Neural cell (in vitro differentiated cells): ENCODE results near the gene ZNF189. TPM values are rescaled to one million over a fixed set of nuclear protein-coding genes. Genes with fewer than 3 reads are reported as not detected.

Experiments
- H2AFZ ChIP-seq: fragments of 200-600, 300-800 bp; sonication (generic), shearing (Covaris generic); 2 replicates; pipeline ENCODE4 v1.6.0; 2014; ENCODE audit warnings: low read depth, mild to moderate bottlenecking, antibody characterized with exemption, low read length, moderate library complexity
- H3F3A ChIP-seq: fragments of 200-600 bp; shearing (Covaris generic); 2 replicates; pipeline ENCODE4 v1.6.1; 2016; ENCODE audit warnings: mild to moderate bottlenecking, moderate library complexity, mixed read lengths, antibody characterized with exemption, low read length; ENCODE audit not compliant: insufficient read depth, poor library complexity, severe bottlenecking
- H3K27ac ChIP-seq: fragments of 200-600, 300-800 bp; sonication (generic), shearing (Covaris generic); 2 replicates; pipeline ENCODE4 v1.5.1; 2014; ENCODE audit warnings: mild to moderate bottlenecking, low read length, moderate library complexity
- H3K27me3 ChIP-seq: fragments of 300-800, 200-600 bp; sonication (generic), shearing (Covaris generic); 2 replicates; pipeline ENCODE4 v1.6.0; 2014; ENCODE audit warnings: mild to moderate bottlenecking, low read depth, low read length, moderate library complexity; ENCODE audit not compliant: insufficient read depth
- H3K36me3 ChIP-seq: fragments of 300-800, 200-600 bp; sonication (generic), shearing (Covaris generic); 2 replicates; pipeline ENCODE4 v1.5.1; 2014; ENCODE audit warnings: mild to moderate bottlenecking, antibody characterized with exemption, low read length, moderate library complexity; ENCODE audit not compliant: insufficient read depth
- H3K4me2 ChIP-seq: fragments of 300-800, 200-600 bp; sonication (generic), shearing (Covaris generic); 2 replicates; pipeline ENCODE4 v1.6.0; 2014; ENCODE audit warnings: mild to moderate bottlenecking, low read length
- H3K4me3 ChIP-seq: fragments of 300-800, 200-600 bp; sonication (generic), shearing (Covaris generic); 2 replicates; pipeline ENCODE4 v1.5.1; 2014; ENCODE audit warnings: mild to moderate bottlenecking, low read length, moderate library complexity
- H3K79me2 ChIP-seq: fragments of 200-600 bp; shearing (Covaris generic); replicated peaks from 2 replicates; pipeline ENCODE4 v1.6.0; 2014; ENCODE audit warnings: mild to moderate bottlenecking, low read length, moderate library complexity; ENCODE audit not compliant: insufficient read depth
- H3K9ac ChIP-seq: fragments of 300-800, 200-600 bp; sonication (generic), shearing (Covaris generic); 2 replicates; pipeline ENCODE4 v1.6.1; 2016; ENCODE audit warnings: mild to moderate bottlenecking, low read length, mixed read lengths
- H3K9me2 ChIP-seq: fragments of 200-600 bp; shearing (Covaris generic); 2 replicates; pipeline ENCODE4 v1.6.1; 2016; ENCODE audit warnings: mild to moderate bottlenecking, low read length, mixed read lengths; ENCODE audit not compliant: insufficient read depth
- H3K9me3 ChIP-seq: fragments of 200-600, 300-800 bp; sonication (generic), shearing (Covaris generic); 2 replicates; pipeline ENCODE4 v1.6.1; 2016; ENCODE audit warnings: mild to moderate bottlenecking, mixed run types, low read length, moderate library complexity, mixed read lengths
- H4K20me1 ChIP-seq: fragments of 200-600 bp; shearing (Covaris generic); 2 replicates; pipeline ENCODE4 v1.6.1; 2016; ENCODE audit warnings: mild to moderate bottlenecking, mixed run types; ENCODE audit not compliant: insufficient read depth
- CTCF ChIP-seq: fragments of 450-650 bp; IDR thresholded peaks from 2 replicates; pipeline ENCODE4 v1.5.1; 2014; ENCODE audit warnings: antibody characterized with exemption, mild to moderate bottlenecking, moderate library complexity; ENCODE audit not compliant: poor library complexity, severe bottlenecking
- EP300 ChIP-seq: fragments of 450-650 bp; conservative IDR thresholded peaks from 2 replicates; pipeline ENCODE4 v1.6.1; 2014; ENCODE audit warnings: antibody characterized with exemption, mild to moderate bottlenecking, moderate library complexity; ENCODE audit not compliant: poor library complexity, severe bottlenecking
- MXI1 ChIP-seq: fragments of 450-650 bp; conservative IDR thresholded peaks from 2 replicates; pipeline ENCODE4 v1.6.1; 2014; ENCODE audit warnings: antibody characterized with exemption, mild to moderate bottlenecking; ENCODE audit not compliant: poor library complexity, severe bottlenecking
- POLR2AphosphoS5 ChIP-seq: IDR thresholded peaks from 2 replicates; pipeline ENCODE4 v1.6.1; 2012
- RAD21 ChIP-seq: fragments of 450-650 bp; conservative IDR thresholded peaks from 2 replicates; pipeline ENCODE4 v1.6.1; 2014; ENCODE audit warnings: antibody characterized with exemption, mild to moderate bottlenecking, moderate library complexity
- REST ChIP-seq: IDR thresholded peaks from 2 replicates; pipeline ENCODE4 v1.6.1; 2012; ENCODE audit warnings: borderline replicate concordance
- SMC3 ChIP-seq: fragments of 450-650 bp; conservative IDR thresholded peaks from 2 replicates; pipeline ENCODE4 v1.6.1; 2014; ENCODE audit warnings: antibody characterized with exemption, mild to moderate bottlenecking, moderate library complexity; ENCODE audit not compliant: poor library complexity
- TAF1 ChIP-seq: IDR thresholded peaks from 2 replicates; pipeline ENCODE4 v1.6.1; 2012; ENCODE audit warnings: low read depth
- polyA plus RNA-seq: library from polyadenylated mRNA; depleted of rRNA; stranded (reverse); fragments of >200 nt; gene quantifications from 2 replicates; pipeline ENCODE4 v1.2.3, GENCODE V29; 2014

Gene ZNF189
- polyA plus RNA-seq, 1 donor from 2014 or later = 28.0 TPM

- peaks cover 20% of the 10 kb centered on the region for H3K79me2 ChIP-seq
- no peak for TF ChIP-seq CTCF
- TF ChIP-seq TAF1 = no peak
- TF ChIP-seq POLR2AphosphoS5 = no peak
- TF ChIP-seq SMC3 = no peak
- no peak for TF ChIP-seq EP300
- TF ChIP-seq RAD21 = no peak
- H3K36me3 ChIP-seq = peaks cover 7% of the 10 kb centered on the region
- no peaks in the 10 kb centered on the region for H4K20me1 ChIP-seq
- no peak overlapping the region for H3K9ac ChIP-seq
- H3K27me3 ChIP-seq = no peaks in the 10 kb centered on the region
- no peaks in the 10 kb centered on the region for H3K9me2 ChIP-seq
- no peak overlapping the region for H3K4me2 ChIP-seq
- H3K27ac ChIP-seq = no peak overlapping the region
- no peak overlapping the region for H3K4me3 ChIP-seq
- no peak overlapping the region for H2AFZ ChIP-seq
- no peaks in the 10 kb centered on the region for H3F3A ChIP-seq
- H3K9me3 ChIP-seq = no peaks in the 10 kb centered on the region
Observed at GRCh38 chr9:101388507-101388993, 10.1 kb upstream of the ZNF189 start.

- Histone ChIP-seq H3K4me3 (no peak overlapping the region), H3K79me2 (peaks cover 64% of the 10 kb centered on the region), H3K9me3 (no peaks in the 10 kb centered on the region), H3K27me3 (no peaks in the 10 kb centered on the region), H2AFZ (no peak overlapping the region), H3K9me2 (no peaks in the 10 kb centered on the region), H3K4me2 (no peak overlapping the region), H4K20me1 (no peaks in the 10 kb centered on the region), H3F3A (no peaks in the 10 kb centered on the region), H3K27ac (no peak overlapping the region), H3K9ac (no peak overlapping the region), H3K36me3 (peaks cover 7% of the 10 kb centered on the region)
- TF ChIP-seq RAD21 (no peak), MXI1 (no peak), CTCF (no peak), EP300 (no peak), SMC3 (no peak), REST (no peak)
Observed at GRCh38 chr9:101393135-101393534, 5.5 kb upstream of the ZNF189 start.
